ENCODE measurements around the gene LMBR1.

LMBR1 gene

DNA sequence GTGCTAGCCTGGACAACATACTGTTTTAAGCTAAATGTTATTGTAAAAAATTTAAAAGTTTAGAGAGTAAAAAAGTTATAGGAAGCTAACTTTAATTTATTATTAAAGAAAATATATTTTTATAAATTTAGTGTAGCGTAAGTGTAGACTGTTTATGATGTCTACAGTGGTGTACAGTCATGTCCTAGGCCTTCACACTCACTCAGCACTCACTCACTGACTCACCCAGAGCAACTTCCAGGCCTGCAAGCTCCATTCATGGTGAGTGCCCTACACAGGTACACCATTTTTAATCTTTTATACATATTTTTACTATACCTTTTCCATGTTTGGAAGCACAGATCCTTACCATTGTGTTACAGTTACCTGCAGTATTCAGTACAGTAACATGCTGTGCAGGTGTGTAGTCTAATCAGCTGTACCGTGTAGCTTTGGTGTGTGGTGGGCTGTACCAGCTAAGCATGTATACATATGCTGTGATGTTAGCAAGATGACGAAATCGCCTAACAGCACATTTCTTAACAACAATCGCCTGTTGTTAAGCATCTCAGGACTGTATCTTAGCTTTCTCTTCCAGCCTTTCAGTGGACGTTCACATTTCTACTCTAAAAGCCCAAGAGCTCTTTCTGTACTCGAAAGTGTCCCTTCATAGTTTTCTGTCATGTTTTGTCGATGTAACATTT is 240.0 kb downstream of the LMBR1 start:
- TF ChIP-seq NFIC (IDR thresholded peaks at IDR 0.05) = no peak
- no peak for TF ChIP-seq EP300 (IDR thresholded peaks at IDR 0.05; ENCODE audit: borderline replicate concordance)
- TF ChIP-seq, protein P1, sequence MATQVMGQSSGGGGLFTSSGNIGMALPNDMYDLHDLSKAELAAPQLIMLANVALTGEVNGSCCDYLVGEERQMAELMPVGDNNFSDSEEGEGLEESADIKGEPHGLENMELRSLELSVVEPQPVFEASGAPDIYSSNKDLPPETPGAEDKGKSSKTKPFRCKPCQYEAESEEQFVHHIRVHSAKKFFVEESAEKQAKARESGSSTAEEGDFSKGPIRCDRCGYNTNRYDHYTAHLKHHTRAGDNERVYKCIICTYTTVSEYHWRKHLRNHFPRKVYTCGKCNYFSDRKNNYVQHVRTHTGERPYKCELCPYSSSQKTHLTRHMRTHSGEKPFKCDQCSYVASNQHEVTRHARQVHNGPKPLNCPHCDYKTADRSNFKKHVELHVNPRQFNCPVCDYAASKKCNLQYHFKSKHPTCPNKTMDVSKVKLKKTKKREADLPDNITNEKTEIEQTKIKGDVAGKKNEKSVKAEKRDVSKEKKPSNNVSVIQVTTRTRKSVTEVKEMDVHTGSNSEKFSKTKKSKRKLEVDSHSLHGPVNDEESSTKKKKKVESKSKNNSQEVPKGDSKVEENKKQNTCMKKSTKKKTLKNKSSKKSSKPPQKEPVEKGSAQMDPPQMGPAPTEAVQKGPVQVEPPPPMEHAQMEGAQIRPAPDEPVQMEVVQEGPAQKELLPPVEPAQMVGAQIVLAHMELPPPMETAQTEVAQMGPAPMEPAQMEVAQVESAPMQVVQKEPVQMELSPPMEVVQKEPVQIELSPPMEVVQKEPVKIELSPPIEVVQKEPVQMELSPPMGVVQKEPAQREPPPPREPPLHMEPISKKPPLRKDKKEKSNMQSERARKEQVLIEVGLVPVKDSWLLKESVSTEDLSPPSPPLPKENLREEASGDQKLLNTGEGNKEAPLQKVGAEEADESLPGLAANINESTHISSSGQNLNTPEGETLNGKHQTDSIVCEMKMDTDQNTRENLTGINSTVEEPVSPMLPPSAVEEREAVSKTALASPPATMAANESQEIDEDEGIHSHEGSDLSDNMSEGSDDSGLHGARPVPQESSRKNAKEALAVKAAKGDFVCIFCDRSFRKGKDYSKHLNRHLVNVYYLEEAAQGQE (IDR thresholded peaks at IDR 0.05; ENCODE audit: low read depth) = no peak
- no peak for TF ChIP-seq EGR1 (IDR thresholded peaks at IDR 0.05)
- TF ChIP-seq YY1 (IDR thresholded peaks at IDR 0.05; ENCODE audit: low read depth) = no peak
- no peak for TF ChIP-seq TCF12 (IDR thresholded peaks at IDR 0.05; ENCODE audit: low read depth)

DNA sequence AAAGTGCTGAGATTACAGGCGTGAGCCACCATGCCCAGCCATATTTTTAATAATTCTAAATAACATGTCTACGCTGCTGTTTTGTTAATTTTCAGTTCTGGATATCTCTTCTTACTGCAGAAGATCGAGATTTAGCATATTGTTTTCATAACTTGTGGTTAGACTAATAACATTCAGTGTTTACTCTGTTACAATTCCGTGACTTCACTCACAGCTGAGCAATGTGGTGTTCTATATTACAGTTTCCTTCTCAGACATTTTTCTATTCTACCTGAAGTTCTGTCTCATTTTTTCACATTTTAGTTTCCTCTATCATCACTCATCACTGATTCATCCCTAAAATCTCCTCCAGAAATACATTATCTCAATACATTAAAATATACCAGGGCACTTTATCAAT is 241.5 kb downstream of the LMBR1 start:
- no peak for TF ChIP-seq FOXM1 (IDR thresholded peaks at IDR 0.05; ENCODE audit: borderline replicate concordance, low read depth)
- no peak for TF ChIP-seq USF1 (IDR thresholded peaks at IDR 0.05)
- TF ChIP-seq ZBTB7A (IDR thresholded peaks at IDR 0.05; ENCODE audit: low read depth) = no peak
- no peak for TF ChIP-seq TCF12 (IDR thresholded peaks at IDR 0.05; ENCODE audit: low read depth)
- TF ChIP-seq EP300 (IDR thresholded peaks at IDR 0.05; ENCODE audit: borderline replicate concordance) = no peak
- no peak for TF ChIP-seq CREB1 (IDR thresholded peaks at IDR 0.05; ENCODE audit: low read depth)
- TF ChIP-seq EGR1 (IDR thresholded peaks at IDR 0.05) = no peak
- TF ChIP-seq YY1 (IDR thresholded peaks at IDR 0.05; ENCODE audit: low read depth) = no peak
- no peak for TF ChIP-seq NFIC (IDR thresholded peaks at IDR 0.05)
- no peak for TF ChIP-seq RAD21 (IDR thresholded peaks at IDR 0.05; ENCODE audit: low read depth)
- TF ChIP-seq TAF1 (IDR thresholded peaks at IDR 0.05; ENCODE audit: low read depth) = no peak
- TF ChIP-seq, protein P1 (IDR thresholded peaks at IDR 0.05; ENCODE audit: low read depth) = no peak
- TF ChIP-seq CEBPB (IDR thresholded peaks at IDR 0.05) = no peak
- TF ChIP-seq TEAD4 (IDR thresholded peaks at IDR 0.05) = no peak
- no peak for TF ChIP-seq MAX (IDR thresholded peaks at IDR 0.05)

DNA sequence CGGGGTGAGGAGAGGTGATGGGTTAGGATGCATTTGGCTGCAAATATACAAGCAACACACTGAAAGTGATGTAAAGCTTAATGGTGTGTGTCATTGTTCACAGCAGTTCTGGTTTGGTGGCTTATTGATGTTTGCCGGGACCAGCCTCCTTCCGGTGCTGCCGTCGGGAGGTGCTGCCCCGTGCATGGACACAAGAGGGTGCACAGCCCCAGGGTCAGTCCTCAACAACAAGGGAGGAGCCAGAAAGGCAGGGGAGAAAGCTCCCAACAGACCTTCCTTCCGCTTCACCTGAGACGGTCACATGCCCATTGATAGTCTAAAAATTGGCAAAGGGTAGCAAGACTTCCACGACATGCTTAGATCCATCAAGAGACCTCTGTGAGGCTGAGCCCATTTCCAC is 242.9 kb downstream of the LMBR1 start:
- no peak for TF ChIP-seq YY1 (IDR thresholded peaks at IDR 0.05; ENCODE audit: low read depth)
- no peak for TF ChIP-seq CREB1 (IDR thresholded peaks at IDR 0.05; ENCODE audit: low read depth)
- TF ChIP-seq FOXM1 (IDR thresholded peaks at IDR 0.05; ENCODE audit: borderline replicate concordance, low read depth) = no peak
- 0 out of 2 replicates have a peak, but pooled peaks have one; percentile 31 for TF ChIP-seq MAX (IDR thresholded peaks at IDR 0.05)
- TF ChIP-seq, protein P1 (IDR thresholded peaks at IDR 0.05; ENCODE audit: low read depth) = no peak
- no peak for TF ChIP-seq NFIC (IDR thresholded peaks at IDR 0.05)
- no peak for TF ChIP-seq TEAD4 (IDR thresholded peaks at IDR 0.05)
- peak; percentile 37; the same call in 1 of the 2 replicates for TF ChIP-seq RAD21 (IDR thresholded peaks at IDR 0.05; ENCODE audit: low read depth)
- TF ChIP-seq TAF1 (IDR thresholded peaks at IDR 0.05; ENCODE audit: low read depth) = no peak
- TF ChIP-seq EGR1 (IDR thresholded peaks at IDR 0.05) = no peak
- no peak for TF ChIP-seq ZBTB7A (IDR thresholded peaks at IDR 0.05; ENCODE audit: low read depth)
- no peak for TF ChIP-seq TCF12 (IDR thresholded peaks at IDR 0.05; ENCODE audit: low read depth)

DNA sequence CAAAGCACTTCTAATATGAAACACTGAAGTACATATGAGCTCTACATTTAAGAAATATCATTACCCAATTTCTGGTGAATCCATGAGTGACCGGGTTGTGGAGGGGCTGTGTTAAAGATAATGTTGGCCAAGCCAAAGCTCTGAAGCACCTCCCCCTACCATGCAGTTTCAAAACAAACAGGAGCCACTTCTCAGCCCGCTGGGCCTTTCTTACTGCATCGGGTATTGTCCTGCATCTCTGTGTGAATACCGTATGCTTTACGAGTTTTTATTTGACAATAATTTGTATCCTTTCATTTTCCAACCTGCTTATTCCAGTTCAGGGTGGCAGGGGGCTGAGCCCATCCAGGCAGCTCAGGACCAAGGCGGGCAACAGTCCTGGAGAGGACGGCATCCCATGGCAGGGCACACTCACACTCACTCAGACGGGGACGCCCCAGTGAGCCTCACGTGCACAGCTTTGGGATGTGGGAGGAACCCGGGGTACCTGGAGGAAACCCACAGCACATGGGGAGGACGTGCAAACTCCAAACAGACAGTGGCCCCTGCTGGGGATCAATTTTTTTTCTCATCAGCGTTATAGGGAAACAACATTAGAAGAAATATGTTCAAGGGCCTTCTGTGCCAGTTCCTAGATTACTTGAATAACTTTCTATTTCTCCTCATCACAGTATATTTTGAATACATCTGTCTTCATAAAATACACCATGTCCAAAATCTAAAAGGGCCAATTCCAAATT is 250.5 kb downstream of the LMBR1 start:
- TF ChIP-seq CEBPB (IDR thresholded peaks at IDR 0.05) (no peak), FOXM1 (IDR thresholded peaks at IDR 0.05; ENCODE audit: borderline replicate concordance, low read depth) (no peak), MAX (IDR thresholded peaks at IDR 0.05) (no peak), USF1 (IDR thresholded peaks at IDR 0.05) (no peak), TAF1 (IDR thresholded peaks at IDR 0.05; ENCODE audit: low read depth) (no peak), TCF12 (IDR thresholded peaks at IDR 0.05; ENCODE audit: low read depth) (no peak), YY1 (IDR thresholded peaks at IDR 0.05; ENCODE audit: low read depth) (no peak)
